ENCODE measurements around the gene CACNA1B.

DNA sequence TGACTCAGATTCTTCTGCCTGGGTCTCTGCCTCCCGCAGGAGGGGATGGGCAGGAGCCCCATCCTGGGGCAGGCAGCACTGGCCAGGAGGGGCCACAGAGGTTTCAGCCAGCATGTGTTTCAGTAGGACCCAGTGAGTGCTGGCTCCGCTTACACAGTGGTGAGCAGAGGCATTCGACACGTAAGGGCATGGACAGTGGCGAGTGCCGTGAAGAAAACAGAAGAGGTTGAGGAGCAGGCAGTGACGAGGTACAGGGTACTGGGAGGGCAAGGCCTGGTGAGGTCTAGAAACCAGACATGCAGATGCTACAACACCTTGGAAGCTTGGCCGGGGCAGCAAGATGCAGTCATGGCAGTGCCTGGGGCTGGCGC lies 41.5 kb downstream of the CACNA1B start:
- TF ChIP-seq YY1 (IDR thresholded peaks at IDR 0.05; ENCODE audit: insufficient read depth, insufficient read length) (no peak), SUZ12 (IDR thresholded peaks at IDR 0.05; ENCODE audit: extremely low read depth, insufficient read depth, insufficient read length) (no peak), ZNF274 (IDR thresholded peaks at IDR 0.05; ENCODE audit: low read depth, low read length) (no peak)
